H54 (cell line): Measurements from ENCODE around the gene PSMA7.
"Not testable (repeated sequence)": the region's sequence is repeated elsewhere in the genome, so short reads cannot be mapped to it uniquely, and the experiment has no call there.

ENCODE experiments used
- DNase-seq: peaks from one replicate; pipeline ENCODE4 v3.0.0; 2011; ENCODE audit warnings: low spot score, mixed read lengths; ENCODE audit not compliant: insufficient read length
- FAIRE-seq: peaks from 3 replicates; lab custom pipeline; 2011; peaks lifted over from hg19 to GRCh38; lab: Jason Lieb, UNC
- POLR2A ChIP-seq: IDR thresholded peaks from 2 replicates; pipeline ENCODE4 v1.6.1; 2011; ENCODE audit warnings: low read depth, mild to moderate bottlenecking, low read length

PSMA7 gene

DNA sequence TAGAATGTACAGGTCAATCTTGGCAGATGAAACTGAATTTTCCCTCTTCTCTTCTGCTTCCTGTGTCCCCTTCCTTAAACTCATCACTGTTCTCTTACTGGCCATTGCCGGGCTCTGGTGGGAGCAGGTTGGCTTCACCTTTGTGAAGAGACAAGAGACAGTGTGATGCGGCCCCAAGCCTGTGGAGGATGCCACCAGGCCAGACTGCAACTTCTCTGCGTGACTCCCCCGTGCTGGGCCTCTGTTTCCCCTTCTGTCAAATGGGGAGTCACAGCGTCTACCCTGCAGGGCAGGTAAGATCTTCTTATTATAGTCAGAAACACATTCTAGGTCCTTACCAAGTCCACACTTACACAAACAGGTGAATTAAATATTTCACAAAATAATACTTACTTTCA lies 22.8 kb downstream of the PSMA7 start:
- TF ChIP-seq POLR2A: no peak
- no peak for DNase-seq
- no peak for FAIRE-seq

DNA sequence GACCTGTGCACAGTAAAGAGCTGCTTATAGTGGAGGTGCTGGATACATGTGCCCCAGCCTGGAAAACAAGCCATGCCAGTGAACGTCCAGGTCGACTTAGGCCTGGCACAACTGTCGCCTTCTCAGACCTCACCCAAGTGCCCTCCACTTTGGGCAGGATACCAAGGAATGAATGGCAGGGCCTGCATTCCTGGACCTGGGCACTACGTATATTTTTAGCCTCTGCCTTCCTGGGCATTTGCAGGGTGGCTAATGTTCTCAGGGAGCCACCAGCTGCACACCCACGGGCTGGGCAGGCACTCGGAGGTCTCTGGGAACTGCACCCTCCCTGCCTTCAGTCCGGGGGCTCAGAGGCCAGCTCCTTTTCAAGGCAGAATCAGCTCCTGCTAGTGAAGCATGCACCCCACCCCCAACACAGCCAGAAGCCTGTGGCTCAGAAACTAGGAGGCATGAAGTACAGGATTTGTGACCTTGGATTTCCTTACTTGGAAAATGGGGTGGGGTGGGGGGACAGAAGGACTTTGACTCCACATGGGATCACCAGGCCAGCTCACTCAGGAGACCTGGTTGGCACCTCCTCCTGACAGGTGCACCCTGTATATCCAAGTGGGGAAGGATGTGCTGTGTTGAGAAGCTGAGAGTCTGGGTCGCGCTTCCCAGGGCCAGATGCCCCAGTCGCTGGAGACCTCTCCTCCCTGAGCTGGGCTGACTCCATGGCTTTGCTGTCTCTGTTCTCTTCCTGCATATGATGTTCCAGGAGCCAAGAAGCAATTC lies 23.4 kb downstream of the PSMA7 start:
- DNase-seq (no peak), FAIRE-seq (no peak)
- no peak for TF ChIP-seq POLR2A

DNA sequence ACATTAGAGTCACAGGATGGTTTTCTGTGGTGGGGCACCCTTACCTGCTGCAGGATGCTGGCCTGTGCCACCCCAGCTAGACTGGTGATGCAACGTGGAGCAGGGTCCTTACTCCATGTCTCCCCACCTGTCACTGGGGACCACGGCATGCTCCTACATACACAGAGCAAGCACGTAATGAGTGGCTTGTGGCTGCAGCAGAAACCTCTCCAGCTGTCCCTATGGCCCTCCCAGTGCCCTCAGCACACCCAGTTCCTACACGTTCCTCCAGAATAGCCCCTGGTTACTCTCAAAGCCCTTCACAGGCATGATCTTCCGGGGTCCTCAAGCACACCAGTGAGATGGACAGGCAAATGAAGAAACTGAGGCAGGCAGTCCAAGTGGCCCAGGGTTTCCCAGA lies 24.1 kb downstream of the PSMA7 start:
- DNase-seq: no peak
- FAIRE-seq: no peak
- no peak for TF ChIP-seq POLR2A

DNA sequence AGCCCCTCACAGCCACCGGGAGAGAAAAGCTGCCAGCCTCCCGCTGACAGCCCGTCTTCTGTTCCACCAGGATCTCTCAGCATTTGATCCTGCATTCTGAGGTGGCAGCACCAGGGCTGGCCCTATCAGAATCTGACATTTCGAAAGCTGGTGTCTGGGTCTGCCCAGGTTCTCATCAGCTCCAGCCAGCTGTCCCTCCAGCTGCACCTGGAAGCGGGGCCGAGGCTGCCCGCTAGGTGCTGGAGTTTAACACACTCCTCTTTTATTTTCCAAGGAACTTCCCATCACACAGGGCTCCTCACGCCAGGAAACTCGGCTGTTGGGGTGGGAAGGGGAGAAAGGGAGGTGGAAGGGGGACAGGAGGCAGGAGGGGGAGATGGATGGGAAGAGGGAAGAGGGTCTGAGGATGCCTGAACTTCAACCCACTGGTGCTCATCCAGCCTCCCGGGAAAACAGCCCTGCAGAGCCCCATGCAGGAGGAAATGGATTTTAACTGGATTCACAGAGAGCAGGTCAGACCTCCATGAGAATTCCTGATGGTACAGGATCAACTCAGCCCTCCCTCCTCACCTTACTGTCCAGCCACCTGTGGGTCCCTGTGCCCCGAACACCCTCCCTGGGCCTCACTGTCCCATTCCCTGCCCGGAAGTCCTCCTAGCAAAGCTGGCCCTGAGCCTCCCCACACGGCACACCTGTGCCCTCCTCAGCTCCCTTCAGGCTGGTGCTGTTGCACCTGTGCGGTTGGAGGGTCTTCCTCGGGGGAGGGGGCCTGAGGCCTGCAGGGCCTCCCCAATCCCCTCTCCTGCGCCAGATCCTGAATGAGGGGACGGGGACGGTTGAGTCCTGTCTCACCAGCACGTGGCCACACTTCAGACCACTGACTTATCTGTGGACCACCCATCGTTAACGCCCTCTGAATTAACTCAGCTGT lies 24.8 kb downstream of the PSMA7 start:
- DNase-seq (no peak), FAIRE-seq (no peak)
- TF ChIP-seq POLR2A: no peak

DNA sequence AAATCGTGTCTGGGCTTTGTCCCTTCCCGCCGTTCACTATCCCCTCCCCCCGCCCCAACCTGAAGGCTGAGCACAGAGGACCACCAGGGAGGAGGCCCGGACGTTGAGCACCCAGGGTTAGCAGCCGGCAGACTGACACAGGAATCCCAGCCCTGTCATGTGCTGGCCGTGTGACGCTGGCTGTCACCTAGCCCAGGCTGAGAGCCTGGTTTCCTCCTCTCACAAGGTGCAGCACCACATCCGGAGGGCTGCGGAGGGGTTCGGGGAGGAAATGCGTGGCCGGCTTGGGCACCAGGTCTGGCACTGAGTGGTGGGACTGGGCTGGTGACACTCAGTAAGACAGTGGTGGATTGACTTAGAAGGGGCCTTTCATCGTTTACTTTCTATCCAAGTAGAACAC lies 25.5 kb downstream of the PSMA7 start:
- no peak for TF ChIP-seq POLR2A
- DNase-seq (no peak), FAIRE-seq (no peak)

DNA sequence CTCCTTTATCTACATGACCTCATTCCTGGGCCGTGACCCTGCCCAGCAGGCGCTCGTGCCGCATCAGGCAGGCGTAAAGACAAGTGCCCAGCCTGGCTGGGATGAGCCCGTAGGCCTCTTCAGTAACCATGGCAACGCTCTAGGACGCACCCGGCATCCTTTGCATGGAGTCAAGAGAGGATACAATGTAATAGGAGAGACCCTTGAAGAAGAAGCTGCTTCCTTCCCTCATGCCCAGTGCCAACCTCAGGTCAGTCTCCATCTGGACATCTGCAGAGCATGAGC lies 25.9 kb downstream of the PSMA7 start:
- no peak for FAIRE-seq
- TF ChIP-seq POLR2A: no peak
- DNase-seq: no peak

DNA sequence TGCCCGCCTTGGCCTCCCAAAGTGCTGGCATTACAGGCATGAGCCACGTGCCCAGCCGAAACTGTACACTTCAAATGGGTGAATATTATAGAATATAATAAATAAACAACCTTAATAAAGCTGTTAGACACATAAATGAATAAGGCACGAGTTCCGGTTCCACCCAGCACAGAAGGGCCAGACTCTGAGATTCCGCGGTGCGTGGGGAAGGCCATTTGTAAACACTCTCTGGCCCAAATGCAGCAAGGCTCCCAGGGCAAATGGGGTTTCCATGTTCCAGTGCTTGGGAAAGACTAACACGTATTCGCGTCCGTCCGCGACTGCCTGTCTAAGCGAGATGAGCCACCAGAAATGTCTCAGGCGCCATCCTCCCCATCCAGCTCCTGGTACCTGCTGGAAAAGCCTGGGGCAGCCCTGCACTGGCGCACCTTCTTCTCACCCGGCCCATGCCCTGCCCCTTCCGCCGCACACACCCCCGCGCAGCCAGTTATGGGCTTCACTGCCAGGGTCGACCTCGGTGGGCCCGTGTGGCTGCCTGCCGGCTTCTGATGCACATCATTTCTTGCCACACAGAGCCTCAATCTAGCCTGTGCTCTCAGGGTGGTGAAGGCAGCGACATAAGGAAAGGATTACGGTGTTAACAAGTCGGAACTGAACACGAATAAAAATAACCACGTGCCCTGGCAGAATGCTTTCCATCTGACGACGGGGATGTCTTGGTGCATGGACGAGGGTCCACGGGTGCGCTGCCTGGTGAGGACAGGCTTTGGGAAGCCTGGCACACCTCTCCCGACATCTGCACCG lies 26.4 kb downstream of the PSMA7 start:
- no peak for FAIRE-seq
- DNase-seq: no peak
- TF ChIP-seq POLR2A: no peak

DNA sequence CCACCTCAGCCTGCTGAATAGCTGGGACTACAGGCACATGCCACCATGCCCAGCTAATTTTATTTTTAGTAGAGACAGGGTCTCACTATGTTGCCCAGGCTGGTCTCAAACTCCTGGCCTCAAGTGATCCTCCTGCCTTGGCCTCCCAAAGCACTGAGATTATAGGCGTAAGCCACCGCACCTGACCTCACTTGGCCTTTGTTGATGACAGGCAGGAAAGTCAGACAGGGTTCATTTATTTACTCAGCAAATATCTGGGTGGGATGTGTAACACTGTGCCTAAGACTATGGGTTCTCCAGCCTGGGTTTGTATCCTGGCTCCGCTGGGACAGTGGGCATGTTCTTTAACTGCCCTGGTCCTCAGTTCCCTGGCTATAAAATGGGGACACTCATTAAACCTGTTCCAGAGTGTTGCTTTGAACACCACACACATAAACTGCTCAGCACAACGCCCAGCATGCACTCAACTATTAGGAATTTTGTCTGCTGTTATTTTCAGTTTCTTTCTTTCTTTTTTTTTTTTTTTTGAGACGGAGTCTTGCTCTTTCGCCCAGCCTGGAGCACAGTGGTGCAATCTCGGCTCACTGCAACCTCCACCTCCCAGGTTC lies 27.3 kb downstream of the PSMA7 start:
- not testable (repeated sequence) for FAIRE-seq, DNase-seq

DNA sequence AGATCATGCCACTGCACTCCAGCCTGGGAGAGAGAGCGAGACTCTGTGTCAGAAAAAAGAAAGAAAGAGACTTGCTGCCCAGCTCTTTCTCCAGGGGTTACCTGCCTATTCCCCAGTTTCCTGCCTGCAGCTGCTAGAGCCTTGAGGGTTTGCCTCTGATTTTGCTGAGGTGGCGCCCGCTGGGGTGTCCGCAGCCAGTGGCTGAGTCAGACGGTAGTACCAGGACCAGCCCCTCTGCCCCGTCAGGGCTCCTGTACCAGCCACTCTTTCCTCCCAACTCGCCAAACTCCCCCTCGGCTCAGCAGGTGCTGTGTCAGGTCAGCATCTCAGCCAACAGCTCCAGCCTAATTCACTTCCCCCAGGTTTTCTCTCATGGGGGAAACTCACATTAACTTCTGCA lies 28.3 kb downstream of the PSMA7 start:
- FAIRE-seq (no peak), DNase-seq (no peak)
- no peak for TF ChIP-seq POLR2A

DNA sequence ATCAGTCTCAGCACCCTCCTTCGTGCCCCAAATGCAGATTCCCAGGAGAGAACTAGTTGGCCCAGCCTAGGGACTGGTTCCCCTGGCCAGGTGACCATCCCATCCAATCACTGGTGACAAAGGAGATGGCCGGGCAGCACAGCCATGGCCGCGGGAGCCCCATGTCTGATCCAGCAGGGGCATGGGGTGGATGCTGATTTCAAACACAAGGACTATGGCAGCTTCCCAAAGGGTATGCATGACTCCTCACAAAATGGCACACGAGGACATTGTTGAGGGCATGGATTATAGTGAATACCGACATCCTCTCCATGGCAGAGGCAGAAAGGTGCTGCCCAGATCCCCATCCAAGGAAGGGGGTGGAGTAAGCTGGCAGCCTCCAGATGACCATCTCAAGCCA lies 30.8 kb downstream of the PSMA7 start:
- TF ChIP-seq POLR2A: no peak
- no peak for FAIRE-seq
- DNase-seq: no peak

DNA sequence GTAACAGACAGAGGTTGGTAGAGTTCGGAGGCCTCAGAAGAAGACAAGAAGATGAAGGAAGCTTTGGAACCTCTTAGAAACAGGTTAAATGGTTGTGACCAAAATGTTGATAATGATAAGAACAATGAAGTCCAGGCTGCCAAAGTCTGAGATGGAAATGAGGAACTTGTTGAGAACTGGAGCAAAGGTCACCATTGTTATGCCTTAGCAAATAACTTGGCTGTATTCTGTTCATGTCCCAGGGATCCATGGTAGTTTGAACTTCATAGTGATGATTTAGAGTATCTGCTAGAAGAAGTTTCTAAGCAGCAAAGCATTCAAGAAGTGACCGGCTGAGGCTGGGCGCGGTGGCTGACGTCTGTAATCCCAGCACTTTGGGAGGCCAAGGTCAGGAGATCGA lies 32.0 kb downstream of the PSMA7 start:
- DNase-seq: no peak
- no peak for FAIRE-seq
- TF ChIP-seq POLR2A: no peak

DNA sequence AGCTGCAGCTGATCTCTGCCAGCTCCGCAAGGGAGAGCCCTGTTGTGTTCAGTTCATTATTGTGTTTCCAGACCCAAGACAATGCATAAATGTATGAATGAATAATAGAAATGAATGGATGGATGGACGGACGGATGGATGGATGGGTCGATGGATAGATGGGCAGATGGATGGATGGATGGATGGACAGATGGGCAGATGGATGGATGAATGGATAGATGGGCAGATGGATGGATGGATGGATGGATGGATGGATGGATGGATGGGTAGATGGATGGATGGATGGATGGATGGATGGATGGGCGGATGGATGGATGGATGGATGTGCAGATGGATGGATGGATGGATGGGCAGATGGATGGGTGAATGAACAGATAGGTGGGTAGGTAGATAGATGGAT lies 37.6 kb downstream of the PSMA7 start:
- FAIRE-seq (no peak), DNase-seq (no peak)
- no peak for TF ChIP-seq POLR2A

DNA sequence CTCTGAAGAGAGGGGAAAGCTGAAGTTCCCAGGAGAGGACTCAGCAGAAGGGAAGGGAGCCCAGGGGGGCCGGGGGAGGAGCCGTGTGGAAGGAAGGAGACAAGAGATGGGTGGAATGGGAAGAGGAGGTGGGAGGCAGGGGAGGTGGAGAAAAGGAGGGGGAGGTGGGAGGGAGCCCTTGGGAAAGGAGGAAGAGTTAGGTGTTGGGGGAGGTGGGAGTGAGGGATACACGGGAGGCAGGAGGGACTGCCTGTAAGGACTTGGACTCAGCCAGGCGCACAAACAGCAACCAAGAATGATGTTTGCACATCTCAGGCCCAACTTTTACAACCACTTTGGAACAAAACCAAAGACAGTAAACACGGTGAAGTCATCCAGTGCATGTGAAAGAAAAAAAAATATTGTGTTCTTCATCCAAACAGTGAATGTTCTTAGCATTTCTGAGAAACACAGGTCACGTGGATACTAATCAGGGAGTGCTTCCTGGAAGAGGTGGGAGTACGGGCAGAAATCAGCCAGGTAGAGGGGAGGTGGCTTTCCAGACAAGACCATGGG lies 38.3 kb downstream of the PSMA7 start:
- no peak for FAIRE-seq
- no peak for TF ChIP-seq POLR2A
- DNase-seq: no peak
